Adrenal gland (tissue), 5 donors: ENCODE results near the gene GLRA3.

Experiments used
- CTCF ChIP-seq, 6 experiments: fragments of 450-650 bp in 4 of 6; fragments of 200-600 bp in 2 of 6; sonication (generic) in 1 of 6; IDR thresholded peaks; 1 replicate in 5 of 6; 2 replicates in 1 of 6; pipeline versions ENCODE4 v1.5.1 to v1.8.0; 2016 to 2021; ENCODE audit warnings: antibody characterized with exemption in 6 of 6, mild to moderate bottlenecking in 2 of 6, moderate library complexity in 1 of 6
- POLR2A ChIP-seq, 2 donors: fragments of 450-650 bp; IDR thresholded peaks; one replicate each; pipeline ENCODE4 v1.6.1; 2017; ENCODE audit warnings: antibody characterized with exemption in 2 of 2, mild to moderate bottlenecking in 2 of 2, moderate library complexity in 1 of 2
- donor health status: DM: no; HTN: no; CAD: no.

- TF ChIP-seq POLR2A (IDR thresholded peaks at IDR 0.05) (no peak), CTCF (IDR thresholded peaks at IDR 0.05) (no peak)
Observed at GRCh38 chr4:174674305-174674840, 154.7 kb downstream of the GLRA3 start.
